SK-N-SH (cell line): ENCODE measurements around the gene SETD1B.

Experiments used
- MEF2A ChIP-seq: IDR thresholded peaks from 2 replicates; pipeline ENCODE4 v1.4.0; 2012; ENCODE audit warnings: low read depth, borderline replicate concordance
- PBX3 ChIP-seq: IDR thresholded peaks from 2 replicates; pipeline ENCODE4; 2012
- POLR2AphosphoS5 ChIP-seq: IDR thresholded peaks from 2 replicates; pipeline ENCODE4 v1.6.1; 2012; ENCODE audit warnings: low read depth, low read length
- RFX5 ChIP-seq: IDR thresholded peaks from 2 replicates; pipeline ENCODE4 v1.6.1; 2012; ENCODE audit warnings: mild to moderate bottlenecking, improper control_type of control experiment, low read length

GRCh38 chr12:121799156-121799841 is 4.5 kb upstream of the SETD1B start:
- no peak for TF ChIP-seq RFX5
- TF ChIP-seq POLR2AphosphoS5, result no peak
- peak; percentile 87 for TF ChIP-seq PBX3
- TF ChIP-seq MEF2A, result no peak
